ENCODE measurements around the gene ZNF521. TPM values are rescaled to one million over a fixed set of nuclear protein-coding genes. Genes with fewer than 3 reads are reported as not detected.

Gene ZNF521
- total and polyA plus RNA-seq, 2 donors (not counting 3 experiments of a cell fraction or from before 2014, with no cell fraction given): 111 to 168 TPM

GRCh38 chr18:25335062-25335461, 16.9 kb downstream of the ZNF521 start:
- TF ChIP-seq POLR2A (IDR thresholded peaks at IDR 0.05; ENCODE audit: low read depth, low read length) (no peak), FOS (IDR thresholded peaks at IDR 0.05; ENCODE audit: borderline replicate concordance, insufficient read depth, low read length) (no peak), POLR2AphosphoS5 (IDR thresholded peaks at IDR 0.05; ENCODE audit: insufficient read depth, low read depth, low read length) (no peak), JUN (IDR thresholded peaks at IDR 0.05; ENCODE audit: borderline replicate concordance, insufficient read depth, insufficient read length, low read depth) (no peak), CTCF (IDR thresholded peaks at IDR 0.05; ENCODE audit: extremely low read depth in 1 of 2, insufficient read depth in 1 of 2, low read depth in 1 of 2, low read length in 2 of 2) (no peak), MAX (IDR thresholded peaks at IDR 0.05; ENCODE audit: insufficient read depth, insufficient read length) (no peak), MYC (IDR thresholded peaks at IDR 0.05; ENCODE audit: low read depth, low read length) (no peak), GATA2 (IDR thresholded peaks at IDR 0.05; ENCODE audit: insufficient read depth, insufficient read length, low read depth, low read length) (no peak), EZH2 (IDR thresholded peaks at IDR 0.05; ENCODE audit: borderline replicate concordance, low read depth, low read length, severe bottlenecking) (no peak)
- DNase-seq (ENCODE audit: low read depth, low spot score): no peak
- Histone ChIP-seq H4K20me1 (replicated peaks; ENCODE audit: control insufficient read depth, extremely low read depth, insufficient read depth, low read length) (peaks cover 16% of the 10 kb centered on the region), H3K9ac (replicated peaks; ENCODE audit: extremely low read depth, insufficient read depth, low read length) (no peak overlapping the region), H3K4me3 (replicated peaks in 1 of 3; ENCODE audit: insufficient read depth in 1 of 3, low read depth in 1 of 3, low read length in 3 of 3) (no peak overlapping the region), H2AFZ (ENCODE audit: low read depth, low read length) (no peak overlapping the region), H3K27ac (ENCODE audit: insufficient read depth, low read depth, low read length) (no peak overlapping the region), H3K9me3 (replicated peaks; ENCODE audit: control insufficient read depth, insufficient read depth, low read length) (no peaks in the 10 kb centered on the region), H3K9me1 (replicated peaks; ENCODE audit: control insufficient read depth, extremely low read depth, insufficient read depth, low read length) (no peaks in the 10 kb centered on the region), H3K4me1 (ENCODE audit: control insufficient read depth, extremely low read depth, insufficient read depth, low read length) (peaks cover 8% of the 10 kb centered on the region), H3K36me3 (ENCODE audit: control insufficient read depth in 2 of 2, extremely low read depth in 1 of 2, insufficient read depth in 2 of 2, low read length in 2 of 2) (no peaks in the 10 kb centered on the region), H3K27me3 (ENCODE audit: control insufficient read depth in 2 of 2, insufficient read depth in 2 of 2, low read length in 2 of 2) (no peaks in the 10 kb centered on the region), H3K79me2 (ENCODE audit: control insufficient read depth, insufficient read depth, low read length) (peaks cover 88% of the 10 kb centered on the region), H3K4me2 (ENCODE audit: insufficient read depth, low read length) (no peak overlapping the region)
- BruUV-seq (replicated peaks): no TSS peak
- CTCF ChIA-PET: interaction anchor here (1.0 kb wide), 1 partner anchor 9 kb away, joined by 5 read pairs; no protein-coding TSS in a partner anchor
- intact Hi-C loops (cut with micrococcal nuclease): no loop called here
- no peak for FAIRE-seq
- POLR2A ChIA-PET: no interaction called here
- dilution Hi-C loops (cut with MboI; ENCODE audit: extremely low pct_ligation_motif_present, low sequenced_read_pairs): no loop called here

Data from endothelial cell of umbilical vein (primary cell).